IPS-NIHi7 (cell line): ENCODE measurements around the gene CCN2.

Experiments
- DNase-seq: peaks from one replicate; pipeline ENCODE4 v3.0.0; 2012; ENCODE audit warnings: mixed read lengths; ENCODE audit errors: extremely low spot score

CCN2 gene

DNA sequence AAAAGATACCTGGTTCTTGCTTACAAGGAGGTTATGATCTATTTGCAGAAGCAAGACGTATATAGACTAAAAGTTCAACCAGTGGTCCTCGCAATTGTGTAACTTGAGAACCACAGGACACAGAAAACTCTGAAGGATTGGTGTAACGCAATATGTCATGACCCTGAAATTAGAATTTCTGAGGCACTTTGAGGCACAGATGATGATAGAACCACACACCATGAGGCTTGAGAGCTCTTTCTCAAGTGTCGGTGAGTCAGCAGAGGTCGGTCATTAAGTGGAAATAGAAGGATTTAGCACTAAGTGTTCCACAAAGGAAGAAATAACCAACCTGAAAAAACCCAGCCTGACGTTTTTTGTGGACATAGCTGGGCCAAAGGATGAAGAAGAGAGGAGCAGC lies 15.3 kb upstream of the CCN2 start:
- DNase-seq = no peak

DNA sequence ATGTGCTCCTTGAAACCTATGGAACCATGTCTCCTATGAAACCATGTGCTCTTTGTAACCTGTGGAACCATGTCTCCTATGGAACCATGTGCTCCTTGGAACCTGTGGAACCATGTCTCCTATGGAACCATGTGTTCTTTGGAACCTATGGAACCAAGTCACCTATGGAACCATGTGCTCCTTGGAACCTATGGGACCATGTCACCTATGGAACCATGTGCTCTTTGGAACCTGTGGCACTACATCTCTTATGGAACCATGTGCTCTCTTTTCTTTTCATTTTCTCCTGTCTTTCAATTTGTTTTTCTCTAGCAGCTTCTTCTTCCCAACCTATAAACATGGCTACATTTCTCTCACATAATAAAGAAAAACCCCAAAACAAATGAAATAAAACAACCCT lies 11.9 kb upstream of the CCN2 start:
- no peak for DNase-seq

DNA sequence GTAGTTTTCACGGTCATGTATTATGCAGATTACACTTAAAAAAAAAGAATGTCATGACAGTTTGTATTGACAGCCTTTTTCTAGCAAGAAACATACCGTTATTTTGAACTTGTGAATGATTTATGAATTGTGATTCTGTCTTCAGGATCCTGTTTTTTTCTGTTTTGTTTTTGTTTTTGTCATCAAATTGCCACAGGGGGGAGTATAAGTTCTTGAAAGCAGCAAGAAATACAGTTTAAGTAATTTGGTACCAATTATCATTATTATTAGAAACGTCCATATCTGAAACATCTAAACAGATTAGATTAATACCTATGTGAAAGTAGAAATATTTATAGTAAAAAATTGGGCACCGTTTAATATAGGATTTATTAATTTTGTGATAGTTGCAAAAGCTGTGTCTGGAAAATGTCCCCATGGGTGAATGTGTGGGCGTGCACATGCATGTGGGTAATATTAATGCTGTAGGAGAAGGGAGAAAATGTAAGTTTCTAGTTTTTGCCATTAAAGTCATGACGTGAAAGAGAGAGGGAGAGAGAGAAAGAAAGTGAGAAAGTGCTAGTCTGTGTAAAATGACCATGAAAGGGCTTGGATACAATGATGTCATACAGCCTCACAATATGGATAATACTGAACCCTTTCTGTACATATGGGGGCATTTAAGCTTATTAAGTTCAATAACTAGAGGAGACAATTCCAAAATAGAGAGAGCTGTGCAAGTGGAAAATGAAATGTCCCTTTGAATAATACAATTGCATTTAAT lies 9.4 kb upstream of the CCN2 start:
- no peak for DNase-seq

DNA sequence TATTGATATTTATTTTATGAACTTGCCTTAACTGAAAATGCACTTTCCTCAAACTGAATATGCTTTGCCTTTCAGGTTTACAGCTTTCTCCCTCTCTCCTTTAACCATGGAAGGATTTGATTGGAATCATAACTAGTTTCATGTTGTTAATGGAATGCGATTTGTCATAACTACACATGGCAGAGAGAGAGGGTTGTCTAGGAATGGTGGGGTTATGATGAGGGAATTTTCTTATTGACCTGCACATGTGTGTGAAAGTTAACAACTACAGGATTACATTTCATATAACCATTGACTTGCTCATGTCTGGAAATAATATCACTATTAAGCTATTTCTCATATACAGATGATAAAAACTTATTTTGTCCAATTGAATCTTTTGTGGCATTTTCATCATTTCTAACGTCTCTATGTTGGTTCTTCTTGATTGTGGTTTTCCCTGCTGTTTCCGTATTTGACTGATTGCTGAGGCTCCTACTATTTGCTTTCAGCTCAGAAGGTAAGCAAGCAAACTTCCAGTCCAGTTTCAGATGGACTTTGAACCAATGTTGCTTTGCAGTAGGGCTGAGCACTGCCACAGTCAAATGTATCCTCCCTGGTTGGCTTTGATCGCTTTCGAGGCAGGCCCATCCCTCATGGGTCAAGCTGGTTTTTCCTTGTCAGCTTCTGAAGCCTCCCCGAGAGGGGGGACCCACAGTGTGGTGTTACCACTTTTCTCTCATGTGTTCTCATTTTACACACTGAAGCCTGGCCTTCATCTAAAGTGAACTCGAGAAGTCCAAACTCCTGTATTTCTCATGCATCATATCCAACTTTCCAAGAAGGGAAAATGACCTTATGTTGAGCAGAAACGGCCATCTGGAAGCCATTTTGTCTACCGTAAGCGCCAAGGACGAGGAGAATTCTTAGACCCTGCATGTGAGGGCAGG lies 7.6 kb upstream of the CCN2 start:
- DNase-seq = no peak

DNA sequence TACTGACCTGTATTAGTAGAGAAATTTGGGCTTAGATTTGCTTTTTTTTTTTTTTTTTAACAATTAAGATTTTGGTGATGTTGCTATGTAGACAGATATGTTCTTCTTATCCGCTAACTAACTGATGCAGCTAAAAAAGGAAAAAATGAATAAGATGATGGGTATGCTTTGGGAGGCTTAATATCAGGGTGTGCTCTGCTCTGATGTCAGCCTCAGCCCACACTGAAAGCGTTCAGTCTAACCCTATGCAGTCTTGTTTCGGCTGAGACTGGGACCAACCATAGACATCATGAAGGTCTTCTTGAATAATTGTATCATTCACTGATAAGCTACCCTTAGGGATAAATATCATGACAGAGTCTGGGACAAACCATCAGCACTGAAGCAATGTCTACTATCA lies 6.9 kb upstream of the CCN2 start:
- DNase-seq = no peak

DNA sequence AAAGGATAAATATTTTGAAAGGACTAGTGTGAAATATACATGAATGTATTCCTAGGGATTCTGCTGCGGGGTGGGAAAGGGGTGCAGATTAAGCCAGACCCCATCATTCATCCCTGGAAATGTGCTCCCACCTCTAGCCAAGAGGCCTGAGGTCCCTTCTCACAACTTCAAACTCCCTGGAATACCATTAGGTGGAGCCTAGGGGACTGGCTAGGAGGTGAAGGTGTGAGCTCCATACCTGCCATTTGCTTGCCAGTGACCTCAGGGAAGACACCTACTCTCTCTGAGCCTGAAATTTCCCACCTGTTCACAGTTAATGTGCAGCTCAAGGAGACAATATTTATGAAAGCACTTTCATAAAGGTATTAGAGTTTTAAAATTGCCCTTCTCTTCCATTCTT lies 4.7 kb upstream of the CCN2 start:
- DNase-seq = peak; percentile 37

DNA sequence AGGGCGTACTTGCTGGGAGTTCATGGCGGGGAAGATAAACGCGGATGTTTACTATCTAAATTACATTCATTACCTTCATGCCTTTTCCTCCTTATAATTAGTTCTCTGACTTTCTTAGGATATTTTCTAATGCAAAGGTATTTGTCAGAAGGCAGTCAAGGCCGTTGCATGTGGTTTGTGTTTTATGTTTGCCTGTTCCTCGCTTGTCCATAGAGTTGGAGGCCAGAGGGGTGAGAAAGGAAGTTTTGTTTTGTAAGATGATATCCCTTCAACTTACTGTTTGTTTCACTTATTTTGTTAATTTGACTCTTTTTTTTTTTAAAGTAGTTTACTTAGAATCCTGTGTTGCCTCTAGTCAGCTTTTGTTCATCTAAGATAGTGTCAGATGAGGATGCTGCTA lies 4.0 kb upstream of the CCN2 start:
- no peak for DNase-seq

DNA sequence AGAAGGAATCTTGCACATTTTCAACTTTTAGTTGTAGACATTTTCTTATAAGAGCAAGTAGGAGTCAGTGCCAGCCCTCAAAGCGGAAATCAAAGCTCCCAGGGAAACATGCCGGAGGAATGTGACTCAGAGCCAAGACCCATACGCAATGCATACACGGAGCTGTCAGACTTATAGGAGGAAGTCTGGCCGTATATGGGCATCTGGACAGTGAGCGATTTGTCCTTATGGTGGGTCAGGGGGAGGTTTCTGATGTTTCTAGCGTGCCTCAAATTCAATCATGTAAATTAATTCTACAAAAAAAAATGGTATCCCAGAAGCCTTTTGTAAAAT lies 3.6 kb upstream of the CCN2 start:
- DNase-seq = peak; percentile 30

DNA sequence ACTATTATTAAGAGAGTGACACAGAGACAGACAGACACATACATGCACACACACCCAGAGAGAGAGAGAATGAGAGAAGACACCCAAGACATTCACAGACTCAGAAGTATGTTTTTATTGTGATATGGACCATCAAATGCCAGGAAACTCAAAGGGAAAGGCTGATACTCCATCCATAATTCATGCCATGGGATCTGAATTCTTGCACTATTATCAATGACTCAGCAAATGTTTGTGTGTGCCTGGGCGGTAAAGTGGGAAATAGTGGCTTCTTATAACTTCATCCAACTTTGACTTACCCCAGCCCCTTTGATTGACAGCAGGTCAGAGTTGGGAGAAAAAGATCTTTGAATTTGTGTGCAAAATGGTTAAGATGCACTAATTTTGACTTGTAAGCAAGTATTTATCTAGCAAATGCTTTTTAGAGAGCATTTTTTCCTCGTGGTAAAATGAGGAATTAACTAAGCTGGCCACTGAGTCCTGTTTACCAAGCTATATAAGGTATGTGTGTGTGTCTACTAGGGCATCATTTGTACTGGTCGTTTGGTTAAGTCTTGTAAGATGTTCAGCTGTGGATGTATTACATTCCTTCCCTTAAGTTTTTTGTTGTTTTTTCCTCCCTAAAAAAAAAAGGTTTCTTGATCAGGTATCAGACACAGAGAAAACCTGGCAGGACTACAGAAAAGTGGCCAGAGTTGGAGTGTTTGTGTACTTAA lies 3.0 kb upstream of the CCN2 start:
- DNase-seq = no peak

DNA sequence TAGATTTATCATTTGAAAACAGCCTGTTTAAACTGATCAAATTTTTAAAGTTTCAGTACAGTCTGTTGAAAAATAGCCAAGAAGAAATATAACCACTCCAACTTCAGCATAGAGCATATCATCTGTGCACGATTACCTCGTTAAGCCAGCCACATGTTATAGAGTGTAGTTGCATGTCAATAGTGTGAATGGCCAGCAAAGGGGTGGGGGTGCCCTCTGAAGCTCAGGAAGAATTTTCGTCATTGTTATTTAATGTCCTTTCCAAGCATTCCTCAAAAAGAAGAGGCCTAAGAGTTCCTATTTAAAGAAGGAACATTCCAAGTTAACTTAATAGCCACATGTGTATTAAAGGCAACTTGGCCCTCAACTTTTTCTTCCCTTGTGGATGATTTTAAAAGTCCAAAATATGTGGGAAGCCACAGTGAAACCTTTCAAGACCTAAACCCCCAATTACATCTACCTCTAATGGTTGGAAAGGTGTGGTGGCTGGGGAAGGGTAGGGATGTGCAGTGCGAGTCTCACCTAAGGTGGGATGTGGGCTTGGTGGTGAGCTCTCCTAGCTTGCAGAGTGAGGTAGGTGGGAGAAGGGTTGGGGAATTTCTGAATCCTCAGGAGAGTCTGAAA lies 1.8 kb upstream of the CCN2 start:
- peak; percentile 20 for DNase-seq

DNA sequence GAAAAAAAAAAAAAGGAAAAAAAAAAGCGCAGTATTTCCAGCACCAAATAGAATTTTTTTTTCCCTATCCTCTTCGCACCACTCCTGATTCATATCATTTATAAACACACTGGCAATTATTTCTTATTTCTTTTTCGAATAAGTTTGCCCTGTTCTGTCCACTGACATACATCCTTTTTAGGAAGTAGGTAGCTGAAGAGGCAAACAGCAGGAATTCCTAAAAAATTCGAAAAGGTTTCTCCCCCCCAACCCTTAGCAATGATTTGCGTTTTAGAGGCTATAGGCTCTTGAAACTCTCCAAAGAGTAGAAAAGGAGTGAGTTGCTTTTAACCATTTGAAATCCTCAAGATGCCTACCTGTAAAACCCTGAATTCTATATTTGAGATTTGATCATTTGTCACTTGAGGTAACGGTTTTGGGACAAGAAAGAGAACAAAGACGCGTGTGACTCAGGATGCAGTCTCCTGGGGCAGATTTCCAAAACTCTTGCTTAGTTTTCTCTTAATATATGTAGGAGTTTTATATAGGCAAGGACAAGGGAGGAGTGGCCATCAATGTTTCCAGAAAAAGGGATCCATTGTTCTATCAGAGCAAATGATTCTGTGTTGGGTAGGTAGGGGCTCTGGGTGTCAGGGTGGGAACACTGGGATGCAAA lies 531 bp upstream of the CCN2 start:
- no peak for DNase-seq

DNA sequence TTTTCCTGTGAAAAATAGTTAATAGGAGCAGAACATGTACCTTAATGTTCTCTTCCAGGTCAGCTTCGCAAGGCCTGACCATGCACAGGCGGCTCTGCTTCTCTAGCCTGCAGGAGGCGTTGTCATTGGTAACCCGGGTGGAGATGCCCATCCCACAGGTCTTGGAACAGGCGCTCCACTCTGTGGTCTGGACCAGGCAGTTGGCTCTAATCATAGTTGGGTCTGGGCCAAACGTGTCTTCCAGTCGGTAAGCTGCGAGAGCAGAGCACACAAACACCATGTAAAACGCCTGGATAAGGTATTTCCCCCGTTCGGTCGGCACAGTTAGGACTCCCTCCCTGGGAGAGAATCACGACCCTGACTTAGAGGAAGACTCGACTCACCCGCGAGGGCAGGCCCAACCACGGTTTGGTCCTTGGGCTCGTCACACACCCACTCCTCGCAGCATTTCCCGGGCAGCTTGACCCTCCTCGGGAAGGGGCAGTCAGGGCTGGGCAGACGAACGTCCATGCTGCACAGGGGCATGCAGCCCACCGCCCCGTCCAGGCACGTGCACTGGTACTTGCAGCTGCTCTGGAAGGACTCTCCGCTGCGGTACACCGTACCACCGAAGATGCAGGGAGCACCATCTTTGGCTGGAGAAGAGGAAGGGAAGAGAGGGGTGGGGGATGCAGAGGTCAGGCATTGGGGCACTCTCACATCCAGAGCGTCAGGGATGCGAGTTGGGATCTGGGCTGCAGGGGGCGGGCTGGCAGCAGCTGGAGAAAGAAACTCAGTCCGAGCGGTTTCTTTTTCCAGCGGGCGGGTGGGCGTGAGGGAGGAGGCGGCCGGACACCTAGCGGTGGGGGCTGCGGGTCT lies 1.0 kb downstream of the CCN2 start:
- DNase-seq = peak; percentile 71

DNA sequence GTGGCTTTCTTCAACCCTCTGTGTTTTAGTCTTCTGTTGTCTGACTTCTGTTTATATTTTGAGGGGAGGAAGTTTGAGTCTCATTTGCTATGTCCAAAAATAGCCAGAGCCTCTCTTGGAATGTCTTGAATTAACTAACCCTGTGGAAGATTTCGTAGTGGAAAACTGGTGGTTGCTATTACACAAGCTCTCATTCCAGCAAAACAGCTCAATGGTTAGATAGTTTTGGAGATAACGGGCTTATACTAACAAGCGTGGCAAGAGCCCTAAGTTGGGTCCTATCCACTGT lies 1.6 kb downstream of the CCN2 start:
- DNase-seq = no peak

DNA sequence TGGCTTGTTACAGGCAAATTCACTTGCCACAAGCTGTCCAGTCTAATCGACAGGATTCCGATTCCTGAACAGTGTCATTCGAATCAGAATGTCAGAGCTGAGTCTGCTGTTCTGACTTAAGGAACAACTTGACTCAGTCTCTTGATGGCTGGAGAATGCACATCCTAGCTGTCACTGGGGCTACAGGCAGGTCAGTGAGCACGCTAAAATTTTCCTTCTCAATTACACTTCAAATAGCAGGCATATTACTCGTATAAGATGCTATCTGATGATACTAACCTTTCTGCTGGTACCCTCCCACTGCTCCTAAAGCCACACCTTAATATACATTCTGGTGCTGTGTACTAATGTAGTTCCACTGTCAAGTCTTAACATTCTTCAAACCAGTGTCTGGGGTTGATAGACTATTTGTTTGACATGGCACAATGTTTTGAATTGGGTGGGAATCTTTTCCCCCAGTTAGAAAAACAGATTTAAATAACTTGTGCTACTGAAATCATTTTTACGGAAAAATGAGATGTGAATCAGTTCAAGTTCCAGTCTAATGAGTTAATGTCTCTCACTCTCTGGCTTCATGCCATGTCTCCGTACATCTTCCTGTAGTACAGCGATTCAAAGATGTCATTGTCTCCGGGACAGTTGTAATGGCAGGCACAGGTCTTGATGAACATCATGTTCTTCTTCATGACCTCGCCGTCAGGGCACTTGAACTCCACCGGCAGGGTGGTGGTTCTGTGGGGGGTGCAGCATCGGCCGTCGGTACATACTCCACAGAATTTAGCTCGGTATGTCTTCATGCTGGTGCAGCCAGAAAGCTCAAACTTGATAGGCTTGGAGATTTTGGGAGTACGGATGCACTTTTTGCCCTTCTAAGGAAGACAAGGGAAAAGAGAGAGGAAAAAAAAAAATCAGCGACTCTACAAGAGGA lies 2.2 kb downstream of the CCN2 start:
- DNase-seq = no peak

DNA sequence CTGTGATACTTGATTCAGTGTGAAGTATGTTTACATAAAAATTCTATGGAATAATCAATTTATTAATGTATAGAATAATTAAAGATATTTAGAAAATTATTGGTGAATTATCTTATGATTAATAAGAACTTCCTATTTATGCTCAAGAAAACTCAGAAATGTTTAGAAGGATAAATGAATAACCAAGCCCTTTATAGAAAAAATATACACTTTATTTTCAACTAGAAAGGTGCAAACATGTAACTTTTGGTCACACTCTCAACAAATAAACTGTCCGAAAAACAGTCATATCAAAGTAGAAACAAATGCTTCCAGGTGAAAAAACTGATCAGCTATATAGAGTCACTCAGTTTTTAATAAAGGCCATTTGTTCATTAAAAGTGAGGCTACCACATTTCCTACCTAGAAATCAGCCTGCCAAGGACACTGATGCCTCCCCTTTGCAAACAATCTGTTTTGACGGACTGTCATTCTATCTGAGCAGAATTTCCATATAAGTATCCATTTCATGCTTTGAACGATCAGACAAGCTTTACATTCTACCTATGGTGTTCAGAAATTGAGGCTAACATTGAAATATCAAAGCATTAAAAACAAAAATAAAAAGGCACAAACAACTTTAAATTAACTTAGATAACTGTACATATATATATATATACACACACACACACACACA lies 3.0 kb downstream of the CCN2 start:
- no peak for DNase-seq

DNA sequence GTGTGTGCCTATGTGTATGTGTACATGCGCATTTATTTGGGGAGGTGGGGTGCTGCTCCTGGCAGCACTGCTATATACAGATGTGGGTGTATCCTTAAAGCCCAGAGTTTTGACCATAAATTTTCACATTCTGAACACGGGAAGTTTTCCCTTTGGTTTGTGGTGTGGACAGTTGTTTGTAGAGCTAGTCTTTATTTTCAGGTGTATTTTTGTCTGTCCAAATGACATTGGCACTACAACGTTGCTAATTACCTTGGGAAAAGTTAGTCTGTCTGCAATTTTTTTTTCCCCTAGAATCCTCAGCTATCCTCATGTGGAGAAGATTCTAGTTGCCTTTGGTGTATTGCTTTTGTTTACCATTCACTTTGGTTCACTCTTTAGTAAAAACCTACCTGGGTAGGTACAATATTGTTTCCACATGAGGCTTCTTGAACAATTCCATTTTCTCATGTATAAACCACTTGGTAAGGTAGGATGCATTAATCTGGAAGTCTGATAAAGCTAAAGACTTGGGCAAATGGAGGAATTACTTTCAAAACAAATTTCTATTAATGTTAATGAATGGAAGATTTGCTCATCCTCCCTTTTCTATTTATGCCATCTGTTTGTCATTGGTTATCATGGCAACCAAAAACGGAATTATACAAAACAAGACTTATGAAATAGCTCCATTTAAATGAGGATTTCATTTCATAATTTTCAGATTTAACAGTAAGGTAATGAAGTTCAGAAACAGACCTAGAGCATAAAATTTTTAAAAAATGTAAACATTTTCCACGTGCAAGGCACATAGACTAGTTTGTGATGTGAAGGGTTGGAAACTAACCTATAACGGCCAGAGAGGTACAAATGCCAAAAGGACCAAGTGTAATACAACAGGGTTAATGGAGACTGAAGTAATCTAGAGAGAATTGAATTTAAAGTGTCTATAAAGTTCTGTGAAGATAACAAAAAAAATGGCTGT lies 3.9 kb downstream of the CCN2 start:
- no peak for DNase-seq

DNA sequence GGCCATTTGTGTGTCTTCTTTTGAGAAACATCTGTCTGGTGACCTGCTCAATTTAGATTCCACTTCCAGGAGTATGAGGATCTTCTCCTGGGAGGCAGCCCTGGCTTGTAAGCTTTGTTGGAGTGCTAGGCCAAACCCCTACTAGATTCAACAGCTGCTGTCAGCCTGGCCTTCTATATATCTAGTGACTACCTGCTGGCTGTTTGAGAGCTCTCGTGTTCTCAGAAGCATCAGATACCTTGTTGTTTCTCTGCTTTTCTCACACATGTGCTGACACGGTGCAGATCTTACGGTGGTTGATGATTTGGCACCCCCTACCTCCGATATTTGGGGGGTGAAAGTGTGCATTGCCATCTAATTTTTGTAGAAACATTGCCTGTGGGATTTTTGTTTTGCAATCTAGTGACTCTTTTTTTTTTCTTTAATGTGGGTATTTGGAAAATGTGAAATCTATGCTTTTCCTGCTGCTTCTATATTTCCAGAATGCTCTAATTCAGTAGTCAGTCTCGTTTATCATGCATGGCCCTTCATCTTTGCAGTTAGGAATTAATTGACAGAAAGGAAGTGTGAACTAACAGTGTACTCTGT lies 4.7 kb downstream of the CCN2 start:
- no peak for DNase-seq

DNA sequence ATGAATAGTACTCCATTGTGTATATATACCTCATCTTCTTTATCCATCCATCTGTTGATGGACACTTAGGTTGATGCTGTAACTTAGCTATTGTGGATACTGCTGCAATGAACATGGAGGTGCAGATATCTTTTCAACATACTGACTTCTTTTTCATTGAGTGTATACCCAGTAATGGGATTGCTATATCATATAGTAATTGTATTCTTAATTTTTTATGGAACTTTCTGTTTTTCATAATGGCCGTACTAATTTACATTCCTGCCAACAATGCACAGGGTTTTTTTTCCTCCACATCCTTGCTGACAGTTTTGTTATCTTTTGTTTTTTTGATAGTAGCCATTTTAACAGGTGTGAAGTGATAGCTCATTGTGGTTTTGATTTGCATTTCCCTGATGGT lies 5.2 kb downstream of the CCN2 start:
- no peak for DNase-seq
